ENCODE results near the gene GXYLT1. TPM values are rescaled to one million over a fixed set of nuclear protein-coding genes. Genes with fewer than 3 reads are reported as not detected.

Gene GXYLT1
- polyA plus RNA-seq, 1 of the 3 experiments (the other 2 are of a cell fraction), result 5.0 TPM

DNA sequence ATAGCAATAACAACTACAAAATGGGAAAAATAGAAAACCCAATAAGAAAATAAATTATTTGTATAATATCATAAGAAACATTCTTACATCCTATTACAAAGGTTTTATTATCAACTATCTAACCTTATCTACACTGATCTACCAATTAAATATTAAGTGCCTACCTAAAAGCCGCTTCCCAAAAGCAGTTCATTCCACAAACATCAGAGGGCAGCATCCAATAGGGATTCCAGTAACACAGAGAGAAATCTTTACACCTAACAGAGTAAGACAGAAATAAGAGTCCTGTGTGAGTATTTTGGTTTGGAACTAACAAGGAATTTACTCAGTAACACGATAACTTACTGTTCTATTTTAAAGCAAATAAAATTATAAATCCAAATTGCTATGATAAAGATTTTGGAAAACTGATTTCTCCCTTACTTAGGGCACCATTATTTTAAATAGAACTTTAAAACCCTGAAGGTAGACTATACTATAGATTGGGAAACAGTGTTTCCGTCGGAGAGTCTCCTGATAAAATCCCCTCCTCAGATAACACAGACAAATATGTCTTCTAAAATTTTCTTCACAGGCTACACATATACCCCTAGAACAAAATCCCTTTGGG is 15.0 kb downstream of the GXYLT1 start:
- peaks cover 0 to 7% of the 10 kb centered on the region in 2 experiments for H3K36me3 ChIP-seq (replicated peaks in 1 of 2; ENCODE audit: control insufficient read depth in 1 of 2, insufficient read depth in 2 of 2, low read length in 1 of 2)
- POLR2A ChIA-PET, result no interaction called here
- H3K4me2 ChIP-seq, result no peak overlapping the region
- no peaks in the 10 kb centered on the region for H3K9me3 ChIP-seq
- CTCF ChIA-PET, result interaction anchor here (1.5 to 5.2 kb wide), 4 partner anchors 11 to 242 kb away, joined by 4 to 27 read pairs (median 8); no protein-coding TSS in a partner anchor
- H2AFZ ChIP-seq (ENCODE audit: low read depth), result no peak overlapping the region
- WGBS (ENCODE audit: low lambda C conversion rate), result 35% methylated on average over 4 of the region's 4 CpGs
- H3K27ac ChIP-seq (ENCODE audit: low read depth in 2 of 2, low read length in 1 of 2), result no peak overlapping the region
- peaks cover 72% of the 10 kb centered on the region for H3K79me2 ChIP-seq (ENCODE audit: insufficient read depth)
- peaks cover 8 to 19% of the 10 kb centered on the region in 2 experiments; a peak in 3 of 4 replicates for H3K4me1 ChIP-seq (ENCODE audit: control insufficient read depth in 1 of 2, insufficient read depth in 2 of 2, low read depth in 1 of 2, low read length in 1 of 2)
- H4K20me1 ChIP-seq (ENCODE audit: insufficient read depth), result peaks cover 21% of the 10 kb centered on the region
- peak overlapping the region; percentile 10; the same call in 1 of the 2 replicates for H3K9ac ChIP-seq
- peak; percentile 54 for DNase-seq
- no peaks in the 10 kb centered on the region for H3K27me3 ChIP-seq (ENCODE audit: insufficient read depth)
- H3K4me3 ChIP-seq (ENCODE audit: low read depth in 2 of 2, low read length in 1 of 2), result no peak overlapping the region; a peak in 1 of 4 replicates
- H3F3A ChIP-seq (replicated peaks; ENCODE audit: insufficient read depth), result peaks cover 11% of the 10 kb centered on the region
- TF ChIP-seq GATA2 (CRISPR knock-in tag; IDR thresholded peaks at IDR 0.05), result peak; percentile 56
- TF ChIP-seq TCF12 (IDR thresholded peaks at IDR 0.05), result no peak
- TF ChIP-seq, protein P1, sequence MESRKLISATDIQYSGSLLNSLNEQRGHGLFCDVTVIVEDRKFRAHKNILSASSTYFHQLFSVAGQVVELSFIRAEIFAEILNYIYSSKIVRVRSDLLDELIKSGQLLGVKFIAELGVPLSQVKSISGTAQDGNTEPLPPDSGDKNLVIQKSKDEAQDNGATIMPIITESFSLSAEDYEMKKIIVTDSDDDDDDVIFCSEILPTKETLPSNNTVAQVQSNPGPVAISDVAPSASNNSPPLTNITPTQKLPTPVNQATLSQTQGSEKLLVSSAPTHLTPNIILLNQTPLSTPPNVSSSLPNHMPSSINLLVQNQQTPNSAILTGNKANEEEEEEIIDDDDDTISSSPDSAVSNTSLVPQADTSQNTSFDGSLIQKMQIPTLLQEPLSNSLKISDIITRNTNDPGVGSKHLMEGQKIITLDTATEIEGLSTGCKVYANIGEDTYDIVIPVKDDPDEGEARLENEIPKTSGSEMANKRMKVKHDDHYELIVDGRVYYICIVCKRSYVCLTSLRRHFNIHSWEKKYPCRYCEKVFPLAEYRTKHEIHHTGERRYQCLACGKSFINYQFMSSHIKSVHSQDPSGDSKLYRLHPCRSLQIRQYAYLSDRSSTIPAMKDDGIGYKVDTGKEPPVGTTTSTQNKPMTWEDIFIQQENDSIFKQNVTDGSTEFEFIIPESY (IDR thresholded peaks at IDR 0.05; ENCODE audit: borderline replicate concordance, low read depth), result no peak
- peak; percentile 86 for TF ChIP-seq SMC3 (IDR thresholded peaks at IDR 0.05; ENCODE audit: low read depth, low read length)
- no peak for TF ChIP-seq PBX3 (IDR thresholded peaks at IDR 0.05)
- TF ChIP-seq TAF1 (IDR thresholded peaks at IDR 0.05; ENCODE audit: borderline replicate concordance, low read depth, low read length), result no peak
- TF ChIP-seq NFIC (IDR thresholded peaks at IDR 0.05; ENCODE audit: borderline replicate concordance), result no peak
- 0 out of 2 replicates have a peak, but pooled peaks have one; percentile 7 for TF ChIP-seq NRF1 (IDR thresholded peaks at IDR 0.05; ENCODE audit: low read depth, low read length)
- TF ChIP-seq, protein P2, sequence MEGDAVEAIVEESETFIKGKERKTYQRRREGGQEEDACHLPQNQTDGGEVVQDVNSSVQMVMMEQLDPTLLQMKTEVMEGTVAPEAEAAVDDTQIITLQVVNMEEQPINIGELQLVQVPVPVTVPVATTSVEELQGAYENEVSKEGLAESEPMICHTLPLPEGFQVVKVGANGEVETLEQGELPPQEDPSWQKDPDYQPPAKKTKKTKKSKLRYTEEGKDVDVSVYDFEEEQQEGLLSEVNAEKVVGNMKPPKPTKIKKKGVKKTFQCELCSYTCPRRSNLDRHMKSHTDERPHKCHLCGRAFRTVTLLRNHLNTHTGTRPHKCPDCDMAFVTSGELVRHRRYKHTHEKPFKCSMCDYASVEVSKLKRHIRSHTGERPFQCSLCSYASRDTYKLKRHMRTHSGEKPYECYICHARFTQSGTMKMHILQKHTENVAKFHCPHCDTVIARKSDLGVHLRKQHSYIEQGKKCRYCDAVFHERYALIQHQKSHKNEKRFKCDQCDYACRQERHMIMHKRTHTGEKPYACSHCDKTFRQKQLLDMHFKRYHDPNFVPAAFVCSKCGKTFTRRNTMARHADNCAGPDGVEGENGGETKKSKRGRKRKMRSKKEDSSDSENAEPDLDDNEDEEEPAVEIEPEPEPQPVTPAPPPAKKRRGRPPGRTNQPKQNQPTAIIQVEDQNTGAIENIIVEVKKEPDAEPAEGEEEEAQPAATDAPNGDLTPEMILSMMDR (IDR thresholded peaks at IDR 0.05), result peak; percentile 96
- no peak for TF ChIP-seq REST (IDR thresholded peaks at IDR 0.05; ENCODE audit: low read depth, low read length)
- no peak for TF ChIP-seq MAX (IDR thresholded peaks at IDR 0.05; ENCODE audit: low read depth)
- no peak for TF ChIP-seq USF1 (IDR thresholded peaks at IDR 0.05; ENCODE audit: borderline replicate concordance, low read depth)
- TF ChIP-seq YY1 (IDR thresholded peaks at IDR 0.05; ENCODE audit: low read depth), result no peak
- TF ChIP-seq JUND (IDR thresholded peaks at IDR 0.05), result no peak
- TF ChIP-seq EP300 (IDR thresholded peaks at IDR 0.05; ENCODE audit: borderline replicate concordance in 1 of 2, low read depth in 1 of 2, low read length in 1 of 2), result no peak
- no peak for TF ChIP-seq IRF3 (IDR thresholded peaks at IDR 0.05; ENCODE audit: low read depth, low read length)
- TF ChIP-seq RXRA (IDR thresholded peaks at IDR 0.05; ENCODE audit: borderline replicate concordance, low read depth), result no peak
- TF ChIP-seq RFX5 (IDR thresholded peaks at IDR 0.05; ENCODE audit: low read length), result no peak
- TF ChIP-seq FOXM1 (IDR thresholded peaks at IDR 0.05; ENCODE audit: low read depth), result no peak
- no peak for TF ChIP-seq EZH2phosphoT487 (IDR thresholded peaks at IDR 0.05; ENCODE audit: borderline replicate concordance, low read depth)
- TF ChIP-seq MEF2A (IDR thresholded peaks at IDR 0.05; ENCODE audit: borderline replicate concordance, low read depth), result no peak
- peak; percentile 98 for TF ChIP-seq RAD21 (IDR thresholded peaks at IDR 0.05; ENCODE audit: low read length)
- H3K9me2 ChIP-seq, result no peaks in the 10 kb centered on the region
